GM18526 (cell line): ENCODE measurements around the gene UTY.

Experiments
- POLR2A ChIP-seq: IDR thresholded peaks from 3 replicates; pipeline ENCODE4 v1.6.1; 2011; ENCODE audit not compliant: insufficient read length; ENCODE audit errors: extremely low read depth

UTY gene

GRCh38 chrY:13479828-13480227 is at the start of gene UTY:
Gene UTY, minus strand, starts transcription at chrY:13480033. Its CDS starts 368 bp downstream, at chrY:13479665.
- no peak for TF ChIP-seq POLR2A

GRCh38 chrY:13520474-13520873 is 40.6 kb upstream of the UTY start:
- no peak for TF ChIP-seq POLR2A

GRCh38 chrY:13501215-13501614 is 21.4 kb upstream of the UTY start:
- TF ChIP-seq POLR2A: no peak

- no peak for TF ChIP-seq POLR2A
These were observed 13.9 kb upstream of the UTY start for GRCh38 chrY:13493737-13494136.

GRCh38 chrY:13492408-13492807 is 12.6 kb upstream of the UTY start:
- no peak for TF ChIP-seq POLR2A

- TF ChIP-seq POLR2A: no peak
These were observed 8.9 kb upstream of the UTY start for GRCh38 chrY:13488738-13489137.

GRCh38 chrY:13479121-13479711 is 617 bp downstream of the UTY start:
- no peak for TF ChIP-seq POLR2A

GRCh38 chrY:13478126-13478785 is 1.6 kb downstream of the UTY start:
- TF ChIP-seq POLR2A: no peak

- no peak for TF ChIP-seq POLR2A
These were observed 4.8 kb downstream of the UTY start for GRCh38 chrY:13474997-13475396.

- no peak for TF ChIP-seq POLR2A
These were observed 28.3 kb downstream of the UTY start for GRCh38 chrY:13451572-13451971.

GRCh38 chrY:13450596-13451130 is 29.2 kb downstream of the UTY start:
- TF ChIP-seq POLR2A: no peak

- no peak for TF ChIP-seq POLR2A
These were observed 34.3 kb downstream of the UTY start for GRCh38 chrY:13445566-13445965.

GRCh38 chrY:13443146-13443545 is 36.7 kb downstream of the UTY start:
- TF ChIP-seq POLR2A: no peak

- no peak for TF ChIP-seq POLR2A
These were observed 39.0 kb downstream of the UTY start for GRCh38 chrY:13440811-13441210.

GRCh38 chrY:13435968-13436937 is 43.6 kb downstream of the UTY start:
- TF ChIP-seq POLR2A: no peak
